DOHH2 (cell line): ENCODE results near the gene EXOC6B.

ENCODE experiments used
- H3F3A ChIP-seq: fragments of 200-600 bp; sonication (generic), shearing (Covaris generic); 2 replicates; pipeline ENCODE4 v1.6.0; 2016; ENCODE audit warnings: antibody characterized with exemption, mild to moderate bottlenecking; ENCODE audit not compliant: control insufficient read depth, insufficient read depth
- H3K27ac ChIP-seq: fragments of 200-600 bp; sonication (generic); 2 replicates; pipeline ENCODE4 v1.5.1; 2014; ENCODE audit warnings: low read depth, mild to moderate bottlenecking, low read length, moderate library complexity
- H3K27me3 ChIP-seq: fragments of 200-600 bp; sonication (generic); 2 replicates; pipeline ENCODE4 v1.6.1; 2014; ENCODE audit warnings: mild to moderate bottlenecking, low read length, mixed read lengths; ENCODE audit not compliant: control insufficient read depth
- H3K36me3 ChIP-seq: fragments of 200-600 bp; sonication (generic); 2 replicates; pipeline ENCODE4 v1.6.1; 2014; ENCODE audit warnings: mild to moderate bottlenecking, low read length, moderate library complexity, mixed read lengths; ENCODE audit not compliant: control insufficient read depth
- H3K4me1 ChIP-seq: fragments of 200-600 bp; sonication (generic); 2 replicates; pipeline ENCODE4 v1.6.1; 2014; ENCODE audit warnings: mild to moderate bottlenecking, low read length, mixed read lengths; ENCODE audit not compliant: control insufficient read depth
- H3K4me2 ChIP-seq: fragments of 200-600 bp; sonication (generic); 2 replicates; pipeline ENCODE4 v1.6.0; 2014; ENCODE audit warnings: mild to moderate bottlenecking, low read length, moderate library complexity
- H3K4me3 ChIP-seq: fragments of 200-600 bp; sonication (generic); 2 replicates; pipeline ENCODE4 v1.5.1; 2014; ENCODE audit warnings: mild to moderate bottlenecking, low read length, mixed read lengths
- H3K79me2 ChIP-seq: fragments of 200-600 bp; sonication (generic); 2 replicates; pipeline ENCODE4 v1.6.1; 2014; ENCODE audit warnings: mild to moderate bottlenecking, low read length, mixed read lengths; ENCODE audit not compliant: control insufficient read depth
- H3K9me2 ChIP-seq: fragments of 200-600 bp; sonication (generic); replicated peaks from 2 replicates; pipeline ENCODE4 v1.6.1; 2014; ENCODE audit warnings: mild to moderate bottlenecking, low read length, mixed read lengths; ENCODE audit not compliant: control insufficient read depth
- H3K9me3 ChIP-seq: fragments of 200-600 bp; sonication (generic); 2 replicates; pipeline ENCODE4 v1.6.1; 2014; ENCODE audit warnings: antibody characterized with exemption, low read length, mixed read lengths; ENCODE audit not compliant: control insufficient read depth, insufficient read depth
- H4K20me1 ChIP-seq: fragments of 200-600 bp; sonication (generic); 2 replicates; pipeline ENCODE4 v1.6.0; 2014; ENCODE audit warnings: low read depth, mild to moderate bottlenecking, antibody characterized with exemption, low read length, moderate library complexity; ENCODE audit not compliant: control insufficient read depth, insufficient read depth
- CTCF ChIP-seq: fragments of 200-600 bp; sonication (generic); IDR thresholded peaks from one replicate; pipeline ENCODE4 v1.5.1; 2014; ENCODE audit warnings: antibody characterized with exemption, mild to moderate bottlenecking, low read depth, low read length; ENCODE audit not compliant: poor library complexity, severe bottlenecking
- EZH2phosphoT487 ChIP-seq: fragments of 200-600 bp; sonication (generic); IDR thresholded peaks from 2 replicates; pipeline ENCODE4 v1.6.1; 2017; ENCODE audit warnings: borderline replicate concordance, mild to moderate bottlenecking, antibody characterized with exemption, low read length, moderate library complexity, mixed read lengths

The EXOC6B gene

GRCh38 chr2:72669121-72669520 is 156.7 kb downstream of the EXOC6B start:
- Histone ChIP-seq H3K9me2 (no peaks in the 10 kb centered on the region), H3K4me1 (no peaks in the 10 kb centered on the region), H3K79me2 (no peaks in the 10 kb centered on the region), H3K27ac (no peak overlapping the region), H3K27me3 (no peaks in the 10 kb centered on the region), H3K9me3 (peaks cover 4% of the 10 kb centered on the region; the same call in 1 of the 2 replicates), H3K4me3 (no peak overlapping the region), H4K20me1 (no peaks in the 10 kb centered on the region), H3K4me2 (no peak overlapping the region), H3K36me3 (no peaks in the 10 kb centered on the region), H3F3A (no peaks in the 10 kb centered on the region)
- TF ChIP-seq EZH2phosphoT487 (no peak), CTCF (no peak)

GRCh38 chr2:72668647-72669046 is 157.2 kb downstream of the EXOC6B start:
- Histone ChIP-seq H3K36me3 (no peaks in the 10 kb centered on the region), H3K79me2 (no peaks in the 10 kb centered on the region), H3K9me3 (peaks cover 4% of the 10 kb centered on the region; the same call in 1 of the 2 replicates), H3K4me2 (no peak overlapping the region), H3K27me3 (no peaks in the 10 kb centered on the region), H3K4me3 (no peak overlapping the region), H3K27ac (no peak overlapping the region), H3K4me1 (no peaks in the 10 kb centered on the region), H4K20me1 (no peaks in the 10 kb centered on the region), H3F3A (no peaks in the 10 kb centered on the region), H3K9me2 (no peaks in the 10 kb centered on the region)
- TF ChIP-seq CTCF = no peak

GRCh38 chr2:72665448-72665847 is 160.4 kb downstream of the EXOC6B start:
- TF ChIP-seq CTCF (no peak), EZH2phosphoT487 (no peak)
- no peaks in the 10 kb centered on the region for H3K79me2 ChIP-seq
- H3K9me2 ChIP-seq = no peaks in the 10 kb centered on the region
- no peaks in the 10 kb centered on the region for H3K27me3 ChIP-seq
- H3K36me3 ChIP-seq = no peaks in the 10 kb centered on the region
- peaks cover 4% of the 10 kb centered on the region; the same call in 1 of the 2 replicates for H3K9me3 ChIP-seq
- no peaks in the 10 kb centered on the region for H4K20me1 ChIP-seq
- no peaks in the 10 kb centered on the region for H3F3A ChIP-seq
- H3K4me3 ChIP-seq = no peak overlapping the region
- no peak overlapping the region for H3K27ac ChIP-seq
- no peak overlapping the region for H3K4me2 ChIP-seq
- no peaks in the 10 kb centered on the region for H3K4me1 ChIP-seq

- H3F3A ChIP-seq = no peaks in the 10 kb centered on the region
- TF ChIP-seq CTCF (no peak), EZH2phosphoT487 (no peak)
- H3K9me2 ChIP-seq = no peaks in the 10 kb centered on the region
Measured at GRCh38 chr2:72661985-72662384, 163.8 kb downstream of the EXOC6B start.

More at GRCh38 chr2:72661985-72662384, 163.8 kb downstream of the EXOC6B start:
- H3K36me3 ChIP-seq = no peaks in the 10 kb centered on the region
- no peaks in the 10 kb centered on the region for H3K79me2 ChIP-seq
- no peak overlapping the region for H3K27ac ChIP-seq
- no peaks in the 10 kb centered on the region for H3K4me1 ChIP-seq
- H3K4me3 ChIP-seq = no peak overlapping the region
- no peak overlapping the region for H3K4me2 ChIP-seq
- H3K27me3 ChIP-seq = no peaks in the 10 kb centered on the region
- no peaks in the 10 kb centered on the region for H3K9me3 ChIP-seq
- no peaks in the 10 kb centered on the region for H4K20me1 ChIP-seq
